ENCODE results near the gene ASCC3.

ASCC3 gene, protein sequence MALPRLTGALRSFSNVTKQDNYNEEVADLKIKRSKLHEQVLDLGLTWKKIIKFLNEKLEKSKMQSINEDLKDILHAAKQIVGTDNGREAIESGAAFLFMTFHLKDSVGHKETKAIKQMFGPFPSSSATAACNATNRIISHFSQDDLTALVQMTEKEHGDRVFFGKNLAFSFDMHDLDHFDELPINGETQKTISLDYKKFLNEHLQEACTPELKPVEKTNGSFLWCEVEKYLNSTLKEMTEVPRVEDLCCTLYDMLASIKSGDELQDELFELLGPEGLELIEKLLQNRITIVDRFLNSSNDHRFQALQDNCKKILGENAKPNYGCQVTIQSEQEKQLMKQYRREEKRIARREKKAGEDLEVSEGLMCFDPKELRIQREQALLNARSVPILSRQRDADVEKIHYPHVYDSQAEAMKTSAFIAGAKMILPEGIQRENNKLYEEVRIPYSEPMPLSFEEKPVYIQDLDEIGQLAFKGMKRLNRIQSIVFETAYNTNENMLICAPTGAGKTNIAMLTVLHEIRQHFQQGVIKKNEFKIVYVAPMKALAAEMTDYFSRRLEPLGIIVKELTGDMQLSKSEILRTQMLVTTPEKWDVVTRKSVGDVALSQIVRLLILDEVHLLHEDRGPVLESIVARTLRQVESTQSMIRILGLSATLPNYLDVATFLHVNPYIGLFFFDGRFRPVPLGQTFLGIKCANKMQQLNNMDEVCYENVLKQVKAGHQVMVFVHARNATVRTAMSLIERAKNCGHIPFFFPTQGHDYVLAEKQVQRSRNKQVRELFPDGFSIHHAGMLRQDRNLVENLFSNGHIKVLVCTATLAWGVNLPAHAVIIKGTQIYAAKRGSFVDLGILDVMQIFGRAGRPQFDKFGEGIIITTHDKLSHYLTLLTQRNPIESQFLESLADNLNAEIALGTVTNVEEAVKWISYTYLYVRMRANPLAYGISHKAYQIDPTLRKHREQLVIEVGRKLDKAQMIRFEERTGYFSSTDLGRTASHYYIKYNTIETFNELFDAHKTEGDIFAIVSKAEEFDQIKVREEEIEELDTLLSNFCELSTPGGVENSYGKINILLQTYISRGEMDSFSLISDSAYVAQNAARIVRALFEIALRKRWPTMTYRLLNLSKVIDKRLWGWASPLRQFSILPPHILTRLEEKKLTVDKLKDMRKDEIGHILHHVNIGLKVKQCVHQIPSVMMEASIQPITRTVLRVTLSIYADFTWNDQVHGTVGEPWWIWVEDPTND (N-terminal part only)

DNA sequence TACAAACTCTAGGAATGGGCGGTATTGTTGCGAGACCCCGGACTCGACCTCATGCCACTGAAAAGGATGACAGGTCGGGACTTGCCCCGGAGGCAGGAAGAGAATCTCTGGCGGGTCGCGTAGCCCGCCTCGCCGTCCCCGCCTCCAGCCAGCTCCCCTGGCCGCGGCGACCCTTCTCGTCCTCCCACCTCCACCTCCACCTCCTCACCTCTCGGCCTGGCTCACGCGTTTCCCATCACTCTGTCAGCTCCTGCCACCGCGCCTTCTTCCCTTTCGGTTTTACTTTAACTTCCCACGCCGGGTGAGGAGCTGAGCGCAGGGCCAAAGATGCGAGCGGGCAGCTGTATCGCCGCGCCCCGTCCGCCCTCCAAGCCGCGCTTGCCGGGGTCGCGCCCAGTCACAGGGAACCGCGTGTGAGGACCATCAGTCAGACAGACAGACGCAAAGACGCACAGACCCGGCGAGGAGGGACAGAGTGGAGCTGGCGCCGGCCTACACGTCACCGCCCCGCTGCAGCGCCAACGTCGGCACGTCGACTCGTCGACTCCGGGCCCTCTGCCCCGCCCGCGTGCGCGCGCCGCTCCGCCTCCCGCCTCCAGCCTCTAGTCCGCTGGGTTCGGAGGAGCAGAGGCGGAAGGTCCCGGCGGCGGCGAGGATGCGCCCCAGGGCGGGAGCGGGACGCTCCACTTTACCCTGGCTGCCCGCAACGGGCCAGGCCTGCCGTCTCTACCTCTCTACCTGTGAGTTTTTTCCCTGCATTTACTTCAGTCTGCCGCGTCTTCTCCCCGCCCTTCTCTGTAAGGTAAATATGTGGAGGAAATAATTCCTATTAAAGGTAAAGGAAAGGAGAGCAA is at the start of gene ASCC3:
TSS of gene ASCC3 (minus strand) at position 477 of the 854 bp plus-strand sequence. CDS start 13,332 bp downstream, outside the sequence.
- peak within 1 kb of the TSS; percentile 72 for H3K4me3 ChIP-seq (ENCODE audit: low read depth, low read length)
- TF ChIP-seq, protein P1, sequence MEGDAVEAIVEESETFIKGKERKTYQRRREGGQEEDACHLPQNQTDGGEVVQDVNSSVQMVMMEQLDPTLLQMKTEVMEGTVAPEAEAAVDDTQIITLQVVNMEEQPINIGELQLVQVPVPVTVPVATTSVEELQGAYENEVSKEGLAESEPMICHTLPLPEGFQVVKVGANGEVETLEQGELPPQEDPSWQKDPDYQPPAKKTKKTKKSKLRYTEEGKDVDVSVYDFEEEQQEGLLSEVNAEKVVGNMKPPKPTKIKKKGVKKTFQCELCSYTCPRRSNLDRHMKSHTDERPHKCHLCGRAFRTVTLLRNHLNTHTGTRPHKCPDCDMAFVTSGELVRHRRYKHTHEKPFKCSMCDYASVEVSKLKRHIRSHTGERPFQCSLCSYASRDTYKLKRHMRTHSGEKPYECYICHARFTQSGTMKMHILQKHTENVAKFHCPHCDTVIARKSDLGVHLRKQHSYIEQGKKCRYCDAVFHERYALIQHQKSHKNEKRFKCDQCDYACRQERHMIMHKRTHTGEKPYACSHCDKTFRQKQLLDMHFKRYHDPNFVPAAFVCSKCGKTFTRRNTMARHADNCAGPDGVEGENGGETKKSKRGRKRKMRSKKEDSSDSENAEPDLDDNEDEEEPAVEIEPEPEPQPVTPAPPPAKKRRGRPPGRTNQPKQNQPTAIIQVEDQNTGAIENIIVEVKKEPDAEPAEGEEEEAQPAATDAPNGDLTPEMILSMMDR (IDR thresholded peaks at IDR 0.05; ENCODE audit: control insufficient read depth, extremely low read depth, insufficient read depth) = no peak
- DNase-seq (ENCODE audit: low read depth) = peak; percentile 58

- peak; percentile 74 for DNase-seq (ENCODE audit: low read depth)
- TF ChIP-seq, protein P1 (IDR thresholded peaks at IDR 0.05; ENCODE audit: control insufficient read depth, extremely low read depth, insufficient read depth) = no peak
- no peak overlapping the region for H3K4me3 ChIP-seq (ENCODE audit: low read depth, low read length)
Observed at GRCh38 chr6:100925749-100926148, 44.6 kb upstream of the ASCC3 start.

DNA sequence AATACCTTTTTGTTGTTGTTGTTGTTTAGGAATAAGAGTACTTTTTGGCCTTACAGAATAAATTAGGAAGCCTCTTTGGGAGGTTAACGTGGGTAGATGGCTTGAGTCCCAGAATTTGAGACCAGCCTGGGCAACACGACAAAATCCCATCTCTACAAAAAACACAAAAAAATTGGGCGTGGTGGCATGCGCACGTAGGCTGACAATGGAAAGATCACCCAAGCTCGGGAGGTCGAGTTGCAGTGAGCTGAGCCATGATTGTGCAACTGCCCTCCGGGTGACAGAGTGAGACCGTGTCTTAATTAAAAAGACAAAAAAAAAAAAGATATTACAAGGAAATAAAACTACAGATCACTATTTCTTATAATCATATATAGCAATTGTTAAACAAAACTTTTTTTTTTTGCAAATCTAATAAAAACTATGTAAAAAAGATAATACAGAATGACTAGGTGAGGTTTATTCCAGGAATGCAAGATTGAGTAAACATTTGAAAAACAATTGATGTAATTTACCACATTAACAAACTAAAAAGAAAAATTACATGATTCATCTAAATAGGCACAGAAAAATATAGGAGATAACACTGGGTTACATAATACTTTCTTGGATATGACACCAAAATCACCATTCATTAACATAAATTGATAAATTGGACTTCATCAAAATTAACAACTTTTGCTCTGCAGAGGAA is 43.6 kb upstream of the ASCC3 start:
- DNase-seq (ENCODE audit: low read depth) = no peak
- no peak overlapping the region for H3K4me3 ChIP-seq (ENCODE audit: low read depth, low read length)
- TF ChIP-seq, protein P1 (IDR thresholded peaks at IDR 0.05; ENCODE audit: control insufficient read depth, extremely low read depth, insufficient read depth) = no peak

GRCh38 chr6:100923481-100924165 is 42.5 kb upstream of the ASCC3 start:
- no peak for DNase-seq (ENCODE audit: low read depth)
- no peak overlapping the region for H3K4me3 ChIP-seq (ENCODE audit: low read depth, low read length)
- TF ChIP-seq, protein P1 (IDR thresholded peaks at IDR 0.05; ENCODE audit: control insufficient read depth, extremely low read depth, insufficient read depth) = no peak

DNA sequence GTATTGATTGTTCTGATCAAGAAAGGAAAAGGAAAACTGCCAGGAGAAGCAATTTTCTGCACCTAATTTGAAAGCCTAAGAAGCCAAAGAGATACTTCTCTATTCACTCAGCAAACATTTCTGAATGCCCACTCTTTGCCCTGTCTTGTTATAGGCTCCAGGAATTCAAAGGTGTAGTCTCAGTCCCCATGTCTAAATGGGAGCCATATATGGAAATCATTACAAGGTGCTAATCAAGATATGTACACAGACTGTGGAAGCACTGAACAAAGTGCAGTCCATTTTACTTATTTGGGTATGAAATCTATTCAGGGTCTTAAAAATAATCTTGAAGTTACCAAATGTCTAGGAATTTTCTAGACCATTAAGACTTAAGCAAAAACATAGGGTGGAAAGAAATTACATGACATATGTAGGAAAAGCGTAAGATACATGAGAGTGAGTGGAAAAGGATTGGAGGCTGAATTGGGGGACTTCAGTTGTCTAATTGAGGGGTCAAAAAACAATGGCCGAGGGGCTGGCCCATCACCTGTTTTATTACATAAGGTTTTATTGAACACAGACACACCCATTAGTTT is 39.0 kb upstream of the ASCC3 start:
- TF ChIP-seq, protein P1 (IDR thresholded peaks at IDR 0.05; ENCODE audit: control insufficient read depth, extremely low read depth, insufficient read depth) = no peak
- no peak overlapping the region for H3K4me3 ChIP-seq (ENCODE audit: low read depth, low read length)
- no peak for DNase-seq (ENCODE audit: low read depth)

Data from LNCaP clone FGC (cell line).